Purkinje cell (primary cell): Measurements from ENCODE around the gene TMEM38A. TPM values are rescaled to one million over a fixed set of nuclear protein-coding genes. Genes with fewer than 3 reads are reported as not detected.

Source experiments
- polyA plus RNA-seq: library from polyadenylated mRNA; unstranded; fragments of >200 nt; fragmentation: Nextera tagmentation; gene quantifications from 2 replicates; pipeline ENCODE4 v1.2.1, GENCODE V29; 2014

The TMEM38A gene, protein sequence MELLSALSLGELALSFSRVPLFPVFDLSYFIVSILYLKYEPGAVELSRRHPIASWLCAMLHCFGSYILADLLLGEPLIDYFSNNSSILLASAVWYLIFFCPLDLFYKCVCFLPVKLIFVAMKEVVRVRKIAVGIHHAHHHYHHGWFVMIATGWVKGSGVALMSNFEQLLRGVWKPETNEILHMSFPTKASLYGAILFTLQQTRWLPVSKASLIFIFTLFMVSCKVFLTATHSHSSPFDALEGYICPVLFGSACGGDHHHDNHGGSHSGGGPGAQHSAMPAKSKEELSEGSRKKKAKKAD
- 46.0 and 68.0 TPM in 2 replicates for polyA plus RNA-seq

DNA sequence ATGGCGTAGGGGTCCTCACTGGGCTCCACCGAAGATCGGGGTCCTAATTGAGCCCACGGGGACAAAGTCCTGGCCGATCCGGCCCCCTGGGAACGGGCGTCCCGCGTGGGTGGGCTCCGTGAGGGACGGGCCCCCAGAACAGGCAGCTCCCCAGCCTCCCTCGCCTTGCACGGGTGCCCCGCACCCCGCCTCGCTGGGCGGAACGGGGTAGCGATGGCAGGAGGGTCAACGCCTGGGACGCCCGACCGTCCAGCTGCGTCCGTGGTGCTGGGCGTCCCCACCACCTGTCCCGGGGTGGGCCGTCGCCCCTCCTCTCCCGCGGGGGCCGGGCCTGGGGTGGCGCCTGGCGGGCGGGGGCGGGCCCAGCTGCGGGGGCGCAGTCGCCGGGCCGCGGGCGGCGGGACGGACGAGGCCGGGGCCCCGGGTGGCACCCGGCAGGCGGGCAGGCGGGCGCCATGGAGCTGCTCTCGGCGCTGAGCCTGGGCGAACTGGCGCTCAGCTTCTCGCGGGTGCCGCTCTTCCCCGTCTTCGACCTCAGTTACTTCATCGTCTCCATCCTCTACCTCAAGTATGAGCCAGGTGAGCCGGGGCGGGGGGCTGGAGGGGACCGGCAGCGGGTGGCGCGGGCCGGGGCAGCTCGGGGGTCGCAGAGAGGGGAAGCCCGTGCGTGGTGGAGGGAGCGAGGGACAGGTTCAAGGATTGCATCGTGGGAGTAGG is at the start of gene TMEM38A:
Gene TMEM38A, plus strand, starts transcription at position 377 of the 717 bp plus-strand sequence. Its CDS starts 79 bp downstream, at position 456.

DNA sequence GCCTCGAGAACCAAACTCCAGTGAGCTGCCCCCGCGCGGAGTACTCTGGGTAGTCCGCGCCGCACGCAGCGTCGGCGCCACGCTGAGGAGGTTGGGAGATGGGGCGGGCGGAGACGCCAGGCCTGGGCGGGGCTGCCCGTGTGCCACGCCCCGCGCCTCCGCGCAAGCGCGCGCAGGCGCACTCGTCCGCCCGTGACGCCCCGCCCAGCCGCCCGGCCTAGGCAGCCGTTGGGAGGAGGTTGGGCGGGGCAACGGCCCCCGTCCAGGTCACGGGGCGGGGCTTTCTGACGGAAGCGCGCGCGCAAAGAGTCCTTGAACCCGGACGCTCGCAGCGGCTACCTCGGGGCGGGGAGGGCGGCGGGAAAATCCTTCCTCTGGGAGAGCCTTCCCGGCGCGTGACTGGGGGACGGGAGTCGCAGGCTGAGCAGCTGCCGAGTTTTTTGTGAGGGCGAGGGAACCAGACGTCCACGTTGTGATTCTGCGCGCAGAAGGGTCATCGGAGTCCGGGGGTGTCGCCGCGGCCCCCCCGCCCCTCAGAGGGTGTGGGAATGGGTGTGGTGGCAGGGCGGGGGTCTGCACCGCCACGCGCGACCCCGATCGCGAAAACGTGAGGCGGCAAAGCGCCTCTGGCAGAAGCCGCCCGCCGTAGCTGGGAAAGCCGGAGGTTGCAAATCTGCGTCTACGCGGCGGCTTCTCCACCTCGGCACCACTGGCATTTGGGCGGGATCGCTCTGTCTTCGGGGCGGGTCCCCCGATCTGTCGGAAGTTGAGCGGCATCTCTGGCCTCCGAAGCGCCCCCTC is 32.6 kb upstream of the TMEM38A start, which contains the start of gene MED26:
Gene MED26, minus strand, starts transcription at position 22 of the 801 bp plus-strand sequence. CDS start 261 bp downstream, outside the sequence.

DNA sequence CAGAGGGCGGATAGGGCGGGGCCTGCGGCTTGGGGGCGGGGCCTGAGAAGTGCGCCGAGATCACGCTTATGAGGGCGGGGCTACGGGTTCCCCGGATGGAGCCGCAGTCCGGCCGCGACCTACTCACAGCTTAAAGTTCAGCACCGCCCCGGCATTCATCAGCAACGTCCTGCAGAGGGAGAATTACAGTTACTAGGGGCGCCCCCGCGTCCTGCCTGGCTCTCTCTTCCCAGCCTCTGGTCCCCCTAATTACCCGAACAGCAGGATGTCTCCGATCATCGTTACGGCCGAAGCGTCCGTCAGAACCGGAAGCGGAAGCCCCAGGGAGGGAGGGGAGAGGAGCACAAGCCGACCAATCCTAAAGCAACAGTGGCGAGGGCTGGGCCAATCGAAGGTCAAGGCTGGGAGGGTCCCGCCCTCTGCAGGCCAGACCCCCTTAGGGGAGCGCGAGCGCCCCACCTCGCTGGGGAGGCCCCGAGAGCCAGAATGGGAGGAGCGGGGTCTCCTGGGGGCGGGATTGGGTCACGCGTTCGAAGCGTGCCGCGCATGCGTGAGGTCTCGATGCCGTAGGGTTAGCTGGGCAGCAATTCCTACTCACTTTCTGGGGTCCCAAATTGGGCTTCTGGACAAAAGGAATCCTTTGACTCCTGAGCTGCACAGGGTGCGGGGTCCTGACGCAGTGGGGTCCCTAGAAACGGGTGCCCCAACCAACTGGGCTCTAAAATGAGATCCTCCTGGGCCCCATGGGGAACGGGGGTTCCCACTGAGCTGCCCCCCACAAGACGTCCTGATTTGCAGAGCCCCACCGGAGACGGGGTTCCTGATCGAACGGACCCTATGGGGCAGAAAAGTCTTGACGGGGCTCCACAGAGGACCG is 869 bp upstream of the TMEM38A start, which contains the start of gene SMIM7:
Gene SMIM7, minus strand, starts transcription at position 313 of the 877 bp plus-strand sequence. Its CDS starts 34 bp downstream, at position 279.

Other genes with a start within 250 kb of the TMEM38A start
- gene EPS15L1, start 189.2 kb upstream of the TMEM38A start, polyA plus RNA-seq, result 7.4 and 18.6 TPM in 2 replicates
- not detected in 2 replicates for gene CALR3, start 165.0 kb upstream of the TMEM38A start, polyA plus RNA-seq
- gene C19orf44, start 164.7 kb upstream of the TMEM38A start, polyA plus RNA-seq, result 2.5 and 2.7 TPM in 2 replicates
- 2.2 and 2.8 TPM in 2 replicates for gene CHERP, start 118.7 kb upstream of the TMEM38A start, polyA plus RNA-seq
- gene SLC35E1, start 88.7 kb upstream of the TMEM38A start, polyA plus RNA-seq, result 23.4 and 37.8 TPM in 2 replicates
- 1.3 and 1.5 TPM in 2 replicates for gene MED26, start 32.9 kb upstream of the TMEM38A start, polyA plus RNA-seq
- gene SMIM7, start 995 bp upstream of the TMEM38A start, polyA plus RNA-seq, result 182 and 215 TPM in 2 replicates
- gene NWD1, start 58.7 kb downstream of the TMEM38A start, polyA plus RNA-seq, result not detected in 2 replicates
- gene SIN3B, start 168.3 kb downstream of the TMEM38A start, polyA plus RNA-seq, result 2.0 and 3.3 TPM in 2 replicates
- gene F2RL3, start 227.9 kb downstream of the TMEM38A start, polyA plus RNA-seq, result not detected in 2 replicates